ENCODE data around the gene SIX1. TPM values are rescaled to one million over a fixed set of nuclear protein-coding genes. Genes with fewer than 3 reads are reported as not detected.

Gene SIX1
- total and polyA plus RNA-seq, 2 of the 4 experiments (the other 2 are of a cell fraction): 7.7 to 15.0 TPM

GRCh38 chr14:60653701-60654161 is 4.5 kb upstream of the SIX1 start:
- Histone ChIP-seq H3K56ac (ENCODE audit: extremely low read depth, insufficient read depth, low read length) (no peak overlapping the region), H3K14ac (replicated peaks; ENCODE audit: low read depth, low read length) (0 out of 2 replicates have a peak overlapping the region, but pooled peaks have one; percentile 22), H3K18ac (ENCODE audit: low read depth, low read length) (peak overlapping the region; percentile 63; the same call in 1 of the 2 replicates), H3K27ac (ENCODE audit: insufficient read depth, low read length) (peak overlapping the region; percentile 14; the same call in 1 of the 2 replicates), H3K27me3 (ENCODE audit: control insufficient read depth, insufficient read depth, low read length) (no peaks in the 10 kb centered on the region; the same call in 1 of the 2 replicates), H2BK120ac (ENCODE audit: low read depth, low read length) (peak overlapping the region; percentile 46; the same call in 1 of the 2 replicates), H3K79me1 (ENCODE audit: low read depth in 1 of 2, low read length in 2 of 2) (peaks cover 2 to 22% of the 10 kb centered on the region in 2 experiments; a peak in 2 of 4 replicates), H3K4me2 (ENCODE audit: low read depth, low read length) (peak overlapping the region; percentile 65), H3K9me3 (ENCODE audit: control insufficient read depth, insufficient read depth, low read length) (no peaks in the 10 kb centered on the region), H4K5ac (ENCODE audit: low read depth, low read length) (peak overlapping the region; percentile 42; the same call in 1 of the 2 replicates), H2BK20ac (ENCODE audit: low read depth, low read length) (peak overlapping the region; percentile 33; the same call in 1 of the 2 replicates), H3K4ac (ENCODE audit: low read depth, low read length) (peak overlapping the region; percentile 46), H2BK5ac (ENCODE audit: low read depth, low read length, poor library complexity, severe bottlenecking) (no peak overlapping the region), H2AK5ac (ENCODE audit: low read depth, low read length) (peak overlapping the region; percentile 49; the same call in 1 of the 2 replicates), H4K91ac (ENCODE audit: insufficient read depth, low read depth, low read length) (peak overlapping the region; percentile 60; the same call in 1 of the 2 replicates), H3K9me1 (ENCODE audit: insufficient read depth, low read length) (no peaks in the 10 kb centered on the region), H2BK15ac (ENCODE audit: low read depth, low read length) (peak overlapping the region; percentile 87; the same call in 2 of the 3 replicates), H2AK9ac (replicated peaks; ENCODE audit: low read depth, low read length, poor library complexity) (peak overlapping the region; percentile 17), H2AFZ (replicated peaks; ENCODE audit: low read length, poor library complexity) (peak overlapping the region; percentile 86), H3K4me3 (ENCODE audit: insufficient read depth, low read depth, low read length) (no peak overlapping the region), H3K36me3 (ENCODE audit: control insufficient read depth, insufficient read depth, low read length) (no peaks in the 10 kb centered on the region), H4K20me1 (ENCODE audit: insufficient read depth, low read length) (peaks cover 5% of the 10 kb centered on the region), H4K8ac (ENCODE audit: low read depth in 2 of 2, low read length in 2 of 2) (peak overlapping the region; percentile 51 to 56; a peak in 2 of 4 replicates), H3K23ac (ENCODE audit: low read depth, low read length) (peak overlapping the region; percentile 37; the same call in 1 of the 2 replicates), H3K4me1 (ENCODE audit: control insufficient read depth, insufficient read depth, low read length) (peaks cover 15% of the 10 kb centered on the region), H3K9ac (ENCODE audit: low read depth, low read length) (peak overlapping the region; percentile 53)
- BruUV-seq (replicated peaks): no TSS peak
- TF ChIP-seq ELK1 (IDR thresholded peaks at IDR 0.05; ENCODE audit: borderline replicate concordance, low read depth, low read length) (no peak), BHLHE40 (IDR thresholded peaks at IDR 0.05; ENCODE audit: low read depth, low read length) (no peak), FOS (IDR thresholded peaks at IDR 0.05; ENCODE audit: low read depth, low read length) (no peak), RCOR1 (IDR thresholded peaks at IDR 0.05; ENCODE audit: insufficient replicate concordance, low read length) (no peak), MAZ (IDR thresholded peaks at IDR 0.05; ENCODE audit: borderline replicate concordance, low read depth, low read length) (no peak), RFX5 (IDR thresholded peaks at IDR 0.05; ENCODE audit: low read depth, low read length) (no peak), CHD1 (IDR thresholded peaks at IDR 0.05; ENCODE audit: low read depth, low read length) (no peak), MAFK (IDR thresholded peaks at IDR 0.05; ENCODE audit: low read depth, low read length) (no peak), SMC3 (IDR thresholded peaks at IDR 0.05; ENCODE audit: low read depth, low read length) (no peak), MXI1 (IDR thresholded peaks at IDR 0.05; ENCODE audit: borderline replicate concordance, low read depth, low read length) (no peak), USF2 (IDR thresholded peaks at IDR 0.05; ENCODE audit: low read depth, low read length) (no peak), CEBPB (IDR thresholded peaks at IDR 0.05; ENCODE audit: low read depth, low read length) (no peak), NFE2L2 (IDR thresholded peaks at IDR 0.05; ENCODE audit: low read depth, low read length) (no peak), POLR2A (IDR thresholded peaks at IDR 0.05; ENCODE audit: low read depth, low read length) (no peak), RAD21 (IDR thresholded peaks at IDR 0.05; ENCODE audit: low read length) (no peak), CTCF (conservative IDR thresholded peaks at IDR 0.05; ENCODE audit: low read depth, low read length) (no peak)
- CTCF ChIA-PET: no interaction called here
- intact Hi-C loops (cut with micrococcal nuclease): no loop called here
- in situ Hi-C loops (cut with MboI; ENCODE audit: low sequenced_read_pairs): no loop called here
- POLR2A ChIA-PET (ENCODE audit: unreplicated experiment): no interaction called here
- dilution Hi-C loops (cut with HindIII; ENCODE audit: low sequenced_read_pairs, unreplicated experiment): no loop called here
- WGBS, 2 experiments (ENCODE audit: extremely low coverage in 2 of 2, insufficient read length in 1 of 2): 56% methylated on average over 2 of the region's 14 CpGs; no CpG with 5 or more reads in 1 of the 2 experiments
- ATAC-seq (ENCODE audit: low read depth) (no peak), DNase-seq (no peak)
